HG03469 (cell line): Measurements from ENCODE around the gene HLCS.
"Not testable (repeated sequence)": the region's sequence is repeated elsewhere in the genome, so short reads cannot be mapped to it uniquely, and the experiment has no call there.

Experiments
- ATAC-seq: cut with Tn5 transposase; IDR thresholded peaks from one replicate; pipeline ENCODE4 v1.9.1; 2021; ENCODE audit warnings: mild to moderate bottlenecking, moderate library complexity, moderate number of reproducible peaks; ENCODE audit not compliant: unreplicated experiment

HLCS gene

DNA sequence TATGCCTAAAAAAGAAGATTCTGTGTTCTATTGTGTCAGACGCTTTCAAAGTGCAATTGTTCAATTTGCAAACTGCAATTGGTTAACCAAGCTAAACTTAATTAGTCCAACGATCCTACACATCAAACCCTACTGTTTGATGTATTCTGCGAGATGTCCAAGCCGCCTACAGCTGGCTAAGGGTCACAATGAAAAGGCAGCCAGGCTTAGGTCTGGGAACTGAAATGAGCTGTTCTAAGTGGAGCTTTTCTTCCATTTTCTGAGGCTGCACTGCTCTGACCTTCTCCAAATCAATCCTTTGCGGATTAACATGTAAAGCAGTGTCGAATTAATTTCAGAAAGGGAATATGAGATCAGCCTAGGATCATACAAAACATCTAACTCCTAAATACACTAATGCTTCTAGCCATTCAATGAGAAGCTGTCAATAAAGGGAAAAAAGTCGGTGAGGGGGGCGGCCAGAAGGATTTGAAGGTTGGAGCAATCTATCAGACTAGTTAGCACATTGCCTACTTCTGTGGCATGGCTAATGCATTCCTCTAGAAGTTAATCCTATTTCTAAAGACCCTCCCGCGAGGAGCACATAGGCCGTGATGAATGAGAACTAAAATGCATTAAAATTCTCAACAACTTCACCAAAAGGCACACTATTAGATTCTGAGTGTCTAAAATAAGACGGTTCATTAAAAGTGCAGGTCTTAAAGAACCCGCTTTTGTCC, 148.6 kb downstream of the HLCS start:
- no peak for ATAC-seq

DNA sequence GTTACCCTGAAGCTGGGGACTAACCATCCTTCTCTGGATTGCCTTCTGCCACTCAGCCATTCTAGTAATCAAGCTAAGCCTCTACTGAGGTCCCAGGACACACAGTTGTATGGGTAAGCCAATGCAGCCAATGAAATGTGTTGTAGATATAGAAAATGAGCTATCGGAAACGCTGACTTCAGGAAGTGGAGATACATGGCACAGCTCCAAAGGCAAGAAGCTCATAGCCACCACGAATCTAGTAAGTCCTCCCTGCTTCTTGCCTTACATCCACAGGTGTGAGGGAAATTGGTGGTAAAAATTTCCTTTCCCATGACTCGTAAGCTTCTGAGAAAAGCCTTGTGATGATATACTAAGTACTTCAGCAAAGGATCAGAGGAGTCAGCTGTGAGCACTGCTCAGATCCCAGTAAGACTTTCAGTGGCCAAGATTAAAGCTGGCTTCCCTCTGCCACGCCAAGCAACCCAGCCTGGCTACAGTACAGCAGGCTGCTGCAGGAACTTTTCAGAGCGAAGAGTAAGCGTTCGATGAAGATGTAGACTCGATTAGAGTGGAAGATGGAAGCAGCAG, 149.8 kb downstream of the HLCS start:
- no peak for ATAC-seq

DNA sequence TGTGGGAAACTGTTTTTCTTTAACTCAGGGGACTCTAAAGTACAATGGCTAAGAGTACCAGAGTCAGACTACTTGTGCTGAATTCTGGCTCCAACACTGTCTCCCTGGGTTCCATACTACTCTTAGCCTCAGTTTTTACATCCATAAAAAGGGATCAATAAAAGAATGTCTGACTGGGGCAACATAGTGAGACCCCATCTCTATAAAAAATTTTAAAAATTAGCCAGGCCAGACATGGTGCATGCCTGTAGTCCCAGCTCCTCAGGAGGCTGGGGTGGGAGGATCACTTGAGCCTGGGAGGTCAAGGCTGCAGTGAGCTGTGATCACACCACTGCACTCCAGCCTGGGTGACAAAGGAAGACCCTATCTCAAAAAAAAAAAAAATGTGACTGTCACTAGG, 150.4 kb downstream of the HLCS start:
- not testable (repeated sequence) for ATAC-seq

DNA sequence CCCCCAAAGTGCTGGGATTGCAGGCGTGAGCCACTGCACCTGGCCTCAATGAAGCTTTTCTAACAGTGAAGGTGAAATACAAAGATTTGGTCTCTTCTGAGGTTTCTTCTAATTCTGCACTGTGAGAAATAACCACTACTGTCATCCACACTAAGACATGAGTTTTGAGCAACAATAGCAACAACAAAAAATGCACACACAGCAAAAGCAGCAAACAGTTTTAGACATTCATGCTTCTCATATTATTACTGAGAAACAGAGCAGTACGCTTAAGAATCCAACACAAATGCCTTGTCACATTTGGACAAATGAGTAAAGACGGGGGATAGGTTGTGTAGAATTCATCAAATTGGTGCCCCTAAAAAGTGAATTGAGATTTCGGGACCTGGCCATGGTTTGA, 151.2 kb downstream of the HLCS start:
- ATAC-seq: no peak

DNA sequence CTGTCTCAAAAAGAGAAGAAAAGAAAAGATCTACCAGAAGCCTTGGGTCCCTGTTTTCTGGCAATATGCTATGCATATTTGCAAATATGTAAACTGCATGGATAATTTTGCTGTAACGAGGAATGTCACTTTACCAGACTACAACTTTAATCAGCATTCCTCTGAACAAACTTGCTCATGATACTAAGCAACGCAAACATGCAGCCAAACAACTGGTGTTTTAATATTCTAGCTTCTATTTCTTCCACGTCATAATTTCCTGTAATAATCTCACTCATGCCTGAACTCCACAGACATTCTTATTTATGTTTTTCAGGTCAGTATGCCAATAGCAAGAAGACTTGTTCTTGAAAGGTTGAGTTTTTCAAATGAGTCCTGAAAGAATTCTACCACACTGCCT, 153.4 kb downstream of the HLCS start:
- ATAC-seq: no peak

DNA sequence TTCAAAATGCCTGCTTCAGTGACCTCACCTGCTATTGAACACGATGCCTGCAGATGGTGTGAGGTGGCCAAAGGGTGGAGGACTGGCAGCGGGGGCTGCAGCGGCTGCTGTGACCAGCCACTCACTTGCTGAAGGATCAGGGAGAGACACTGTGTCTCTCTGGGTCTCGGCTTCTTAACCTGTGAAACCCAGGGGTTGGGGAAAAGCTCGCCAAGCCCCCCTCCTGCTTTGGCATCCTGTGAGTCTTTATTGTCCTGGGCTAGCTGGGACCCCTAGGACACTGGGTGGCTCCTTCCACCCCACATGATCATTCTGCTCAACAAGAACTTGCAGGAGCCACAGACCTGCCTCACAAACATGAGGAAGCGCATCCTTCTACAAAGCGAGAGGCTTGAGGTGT, 154.7 kb downstream of the HLCS start:
- ATAC-seq: no peak

DNA sequence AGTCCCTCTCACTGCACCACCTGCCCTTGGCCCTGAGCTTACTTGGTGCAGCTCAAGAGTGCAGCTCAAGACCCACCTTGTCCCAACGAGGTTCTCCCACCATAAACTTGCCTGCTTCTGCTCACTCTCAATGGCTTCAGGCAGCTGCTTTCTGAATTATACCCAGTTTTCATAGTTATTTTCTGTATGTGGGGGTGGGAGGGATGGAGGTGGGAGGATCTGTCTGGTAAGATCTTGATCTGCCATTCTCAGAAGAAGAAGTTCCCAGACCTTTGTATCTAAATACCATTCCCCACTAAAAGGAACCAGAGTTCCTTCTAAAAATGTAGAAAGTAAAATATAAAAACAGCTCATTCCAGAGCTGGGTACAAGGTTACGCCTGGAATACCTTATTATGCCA, 156.0 kb downstream of the HLCS start:
- no peak for ATAC-seq

DNA sequence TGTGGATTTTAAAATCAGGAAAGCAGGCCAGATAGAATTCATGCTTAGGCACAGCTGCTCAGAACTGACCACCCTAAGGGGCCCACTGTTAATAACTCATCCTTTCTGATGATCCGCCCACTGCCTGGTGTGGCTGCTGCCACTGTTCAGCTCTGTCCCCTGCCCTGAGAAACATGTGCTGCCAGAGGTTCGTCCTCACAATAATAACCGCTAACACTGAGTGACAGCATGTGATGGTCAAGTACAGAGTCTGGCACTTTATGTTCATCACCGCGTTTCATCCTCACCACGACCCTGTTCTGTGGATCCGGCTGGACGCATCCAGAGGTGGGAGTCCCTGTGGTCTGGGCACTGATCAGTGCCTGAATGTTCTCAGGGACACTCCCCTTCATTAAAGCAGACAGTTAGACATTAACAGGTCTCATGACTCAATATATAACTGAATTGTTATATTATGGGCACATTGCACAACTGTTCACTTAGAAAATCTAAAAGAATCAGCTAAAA, 159.0 kb downstream of the HLCS start:
- no peak for ATAC-seq

DNA sequence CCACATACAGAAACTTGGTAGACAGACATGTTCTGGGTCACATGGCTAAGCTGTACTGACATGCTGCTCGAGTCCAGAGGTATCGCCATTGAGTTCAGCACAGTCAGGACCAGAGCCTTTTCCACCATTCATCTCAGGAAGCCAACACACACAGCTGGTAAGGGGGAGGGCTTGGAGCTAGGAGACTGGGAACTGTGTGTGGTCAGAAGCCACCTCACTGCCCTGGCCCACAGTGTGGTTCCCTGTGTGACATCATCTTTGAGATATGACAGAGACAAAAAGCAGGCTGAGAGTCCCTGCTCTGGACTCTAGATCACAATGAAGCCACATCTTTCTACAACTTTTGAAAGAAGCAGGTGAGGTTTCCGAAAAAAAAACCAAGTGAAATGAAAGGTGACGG, 160.4 kb downstream of the HLCS start:
- ATAC-seq: no peak

DNA sequence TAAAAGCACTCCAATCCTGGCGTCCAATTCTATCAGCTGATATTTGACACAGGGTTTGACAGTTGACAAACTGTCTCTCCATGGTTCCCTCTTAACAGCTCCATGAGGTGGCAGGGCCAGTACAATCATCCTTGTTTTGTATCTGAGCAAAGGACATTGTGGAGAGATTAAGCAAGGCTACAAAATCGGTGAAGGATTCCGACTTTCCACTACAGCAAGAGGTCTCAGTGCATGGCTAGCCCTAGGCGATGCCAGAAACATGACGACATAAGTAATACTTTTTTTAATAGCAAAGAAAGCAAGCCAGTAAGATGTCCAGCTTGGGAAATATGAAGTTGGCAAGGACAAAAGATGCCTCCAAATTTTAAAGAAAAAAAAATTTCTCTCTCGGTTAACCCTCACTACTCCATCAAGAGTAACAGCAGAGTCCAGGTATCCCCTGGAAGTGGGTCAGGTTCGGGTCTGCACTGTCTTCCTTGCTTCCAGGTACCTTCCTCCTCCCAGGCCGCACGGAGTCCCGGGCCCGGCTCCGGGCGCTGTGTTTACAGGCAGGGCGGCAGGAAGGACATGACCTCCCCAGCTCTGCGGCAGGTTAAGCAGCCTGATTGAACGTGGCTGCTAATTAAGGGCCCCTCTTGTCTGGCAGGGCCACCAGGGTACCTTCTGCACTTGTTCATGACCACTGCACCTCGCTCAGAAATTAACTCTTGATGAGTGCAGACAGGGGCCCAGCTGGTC, 161.4 kb downstream of the HLCS start:
- ATAC-seq: no peak

DNA sequence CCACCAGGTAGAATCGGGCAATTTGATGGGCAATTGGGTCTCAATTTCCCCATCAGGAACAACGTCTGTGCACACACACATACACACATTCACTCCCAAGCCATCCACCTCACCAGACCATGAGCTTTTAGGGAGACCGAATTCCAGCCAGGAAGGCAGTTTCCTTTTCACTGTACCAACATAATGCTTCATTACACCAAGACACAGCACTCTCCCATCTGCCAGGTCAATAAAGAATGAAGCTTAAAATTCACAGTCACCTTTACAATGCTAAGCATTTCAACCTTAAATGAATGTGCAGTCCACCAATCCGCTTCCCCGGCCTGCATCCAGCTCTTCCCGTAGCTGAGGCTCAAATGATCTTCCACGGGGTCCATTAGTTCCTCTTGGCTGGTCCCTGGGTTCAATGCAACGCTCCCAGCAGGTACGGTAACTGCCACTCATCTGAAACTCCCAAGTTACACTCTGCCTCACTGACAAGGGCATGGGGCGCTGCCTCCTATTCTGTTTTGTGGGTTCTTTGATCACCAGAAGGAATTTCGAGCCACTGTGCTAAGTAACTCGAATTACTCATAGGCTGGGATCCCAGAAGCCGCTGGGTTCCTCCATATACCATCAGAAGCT, 162.5 kb downstream of the HLCS start:
- ATAC-seq: no peak

DNA sequence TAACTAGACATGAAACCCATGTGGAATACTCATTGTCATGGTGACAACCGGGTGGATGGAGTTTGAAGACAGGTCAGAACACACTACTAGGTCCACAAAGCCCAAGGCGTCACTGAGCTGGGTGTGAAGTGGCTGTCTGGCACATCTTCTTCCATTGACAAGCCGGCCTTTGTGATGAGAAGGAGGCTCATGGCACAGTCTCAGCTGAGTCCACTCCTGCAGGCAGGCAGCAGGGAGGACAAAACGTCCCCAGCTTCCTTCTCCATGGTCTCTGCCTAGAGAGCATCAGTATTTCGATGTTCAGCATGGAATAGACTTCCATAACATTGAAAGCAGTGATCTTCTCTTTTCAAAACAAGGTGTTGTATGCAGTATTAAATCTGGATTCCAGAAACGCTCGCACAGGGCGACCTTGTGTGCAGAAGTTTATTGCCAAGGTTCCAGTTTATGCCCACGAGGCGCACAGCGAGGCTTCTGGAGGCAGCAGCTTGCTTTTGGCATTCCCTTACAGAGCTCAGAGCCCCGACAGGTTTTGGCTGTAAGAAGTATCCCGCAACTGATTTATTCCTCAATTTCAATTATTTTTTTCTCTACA, 163.3 kb downstream of the HLCS start:
- ATAC-seq: no peak

DNA sequence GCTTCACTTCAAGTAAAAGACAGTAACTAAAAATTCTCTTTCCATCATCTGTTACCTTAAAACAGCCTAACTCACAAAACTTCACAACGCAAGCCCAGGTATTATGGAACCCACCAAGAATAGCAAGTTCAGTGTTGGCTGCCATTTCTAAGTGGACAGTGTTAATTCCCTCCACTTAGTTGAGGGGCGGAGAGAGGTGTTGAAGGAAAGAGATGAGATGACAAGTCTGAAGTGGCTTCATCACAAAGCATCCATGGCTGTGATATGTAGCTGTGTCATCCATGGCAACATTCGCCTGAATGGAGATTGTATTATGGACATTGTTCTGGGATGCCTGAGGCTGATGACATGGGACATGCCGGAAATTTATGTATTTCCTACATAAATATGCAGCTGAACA, 165.7 kb downstream of the HLCS start:
- no peak for ATAC-seq

DNA sequence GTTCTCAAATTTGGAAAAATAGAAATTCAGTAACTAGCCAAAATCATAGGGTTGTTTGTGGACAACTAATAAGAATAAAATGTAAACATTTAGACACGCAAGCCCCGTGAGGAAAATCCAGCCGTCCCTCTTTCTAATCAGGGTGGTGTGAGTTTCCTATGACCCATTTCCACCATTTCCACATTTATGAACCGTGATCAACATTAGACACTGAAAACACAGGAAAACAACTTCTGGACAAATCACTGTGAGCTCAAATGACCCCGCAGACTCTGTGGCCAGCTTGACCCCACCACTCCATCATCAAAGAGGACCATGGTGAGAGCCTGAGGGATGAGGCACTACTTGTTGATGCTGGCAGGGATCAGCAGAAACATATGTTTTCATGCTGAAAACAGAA, 166.6 kb downstream of the HLCS start:
- no peak for ATAC-seq

DNA sequence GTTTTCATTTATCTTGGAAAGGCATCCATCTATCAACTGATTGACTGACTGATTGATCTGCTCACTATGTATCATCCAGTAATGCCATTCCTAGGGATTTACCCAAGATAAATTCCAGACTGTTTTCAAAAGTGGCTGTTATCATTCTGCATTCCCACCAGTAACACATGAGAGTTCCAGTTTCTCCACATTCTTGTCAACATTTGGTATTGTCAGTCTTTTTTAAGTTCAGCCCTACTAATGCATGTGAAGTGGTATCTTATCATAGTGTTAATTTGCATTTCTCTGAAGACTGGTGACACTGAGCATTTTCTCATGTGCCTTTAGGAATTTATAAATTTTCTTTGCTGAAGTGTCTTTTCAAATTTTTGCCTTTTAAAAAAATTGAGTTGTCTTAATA, 168.0 kb downstream of the HLCS start:
- no peak for ATAC-seq

DNA sequence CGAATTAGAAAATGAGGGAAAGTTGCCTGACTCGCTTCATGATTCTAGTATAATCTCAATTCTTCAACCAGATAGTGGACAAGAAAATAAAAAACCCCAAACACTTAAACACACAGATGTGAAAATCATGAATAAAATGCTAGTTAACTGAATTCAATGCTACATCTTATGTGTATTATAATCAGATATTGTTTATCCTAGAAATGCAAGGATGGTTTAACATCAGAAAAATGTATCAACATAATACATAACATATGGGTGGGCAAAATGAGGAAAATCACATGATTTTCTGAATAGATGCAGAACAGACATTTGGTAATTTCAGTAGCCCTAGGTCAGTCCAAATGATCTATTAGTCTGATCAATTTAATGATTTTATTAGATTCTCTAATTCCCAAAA, 170.4 kb downstream of the HLCS start:
- ATAC-seq: no peak

DNA sequence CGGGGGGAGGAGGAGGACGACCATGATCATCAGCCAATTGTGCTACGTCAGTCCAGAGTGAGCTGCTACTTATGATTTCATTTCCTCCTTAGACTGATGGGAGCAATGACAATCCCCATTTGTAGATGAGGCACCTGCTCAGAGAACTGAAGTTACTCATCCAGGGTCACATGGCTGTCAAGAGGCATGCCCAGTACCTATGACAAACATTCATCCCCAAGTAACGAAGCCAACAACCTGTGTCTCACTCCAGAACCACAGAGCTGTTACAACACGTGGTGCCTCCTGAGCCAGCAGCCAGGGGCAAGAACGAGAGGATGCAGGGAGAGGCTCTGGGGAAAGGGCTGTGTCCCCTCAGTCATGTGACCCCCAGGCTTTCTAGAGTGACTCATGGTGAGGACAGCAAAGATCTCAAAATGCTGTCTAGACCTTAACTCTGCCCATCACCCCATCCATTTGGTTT, 173.9 kb downstream of the HLCS start:
- ATAC-seq: no peak

DNA sequence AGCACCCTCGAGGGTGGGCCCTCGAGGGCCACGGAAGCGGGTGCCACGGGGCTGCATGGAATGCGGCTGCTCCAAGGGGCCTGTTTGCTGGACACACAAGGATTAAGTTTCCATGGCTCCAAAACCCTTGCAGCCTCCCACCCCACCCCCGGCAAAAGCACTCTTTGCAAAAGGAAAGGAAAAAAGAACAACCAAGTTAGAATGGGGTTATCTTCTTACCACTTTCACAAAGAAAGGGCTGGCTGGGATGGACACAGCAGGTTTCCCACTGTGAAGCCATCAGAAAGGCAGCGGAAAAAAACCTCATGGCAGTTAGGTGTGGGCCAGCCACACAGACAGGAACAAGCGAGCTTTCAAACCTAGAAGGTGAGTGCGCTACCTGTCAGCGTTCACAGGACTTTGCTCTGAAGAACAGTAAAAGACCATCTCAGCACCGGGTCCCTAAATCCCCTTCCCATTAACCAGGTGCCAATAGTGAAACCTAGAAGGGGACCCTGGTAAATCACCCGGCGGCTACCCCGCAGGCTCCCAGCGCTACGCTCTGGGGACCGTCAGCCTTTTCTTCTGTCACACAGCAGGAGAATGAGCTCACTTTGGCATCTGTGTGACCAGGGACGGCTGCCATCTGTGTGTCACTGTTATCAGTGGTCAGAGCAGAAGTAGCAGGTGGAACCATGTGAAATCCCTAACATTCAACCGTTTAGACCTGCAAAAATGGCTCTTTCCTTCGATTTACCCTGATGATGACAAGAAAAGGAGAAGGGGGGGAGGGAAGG, 174.6 kb downstream of the HLCS start:
- ATAC-seq: no peak

DNA sequence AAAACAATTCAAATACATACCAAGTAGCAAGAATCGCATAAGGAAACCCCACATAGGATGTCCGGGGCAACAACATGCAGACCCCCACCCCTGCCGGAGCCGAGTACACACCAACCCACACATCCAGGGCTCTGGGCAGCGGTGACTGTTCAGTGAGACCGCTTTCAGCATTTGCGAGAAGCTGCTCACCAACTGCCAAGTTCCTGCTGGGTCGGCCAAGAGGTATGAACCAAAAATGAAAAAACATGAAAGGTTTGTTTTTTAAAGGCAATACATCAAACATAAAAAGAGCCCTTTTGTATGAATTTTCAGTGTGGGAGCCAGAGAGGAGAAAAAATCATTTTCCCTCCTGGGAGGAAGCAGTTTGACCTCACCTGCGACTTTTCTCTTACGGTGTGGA, 175.3 kb downstream of the HLCS start:
- no peak for ATAC-seq

DNA sequence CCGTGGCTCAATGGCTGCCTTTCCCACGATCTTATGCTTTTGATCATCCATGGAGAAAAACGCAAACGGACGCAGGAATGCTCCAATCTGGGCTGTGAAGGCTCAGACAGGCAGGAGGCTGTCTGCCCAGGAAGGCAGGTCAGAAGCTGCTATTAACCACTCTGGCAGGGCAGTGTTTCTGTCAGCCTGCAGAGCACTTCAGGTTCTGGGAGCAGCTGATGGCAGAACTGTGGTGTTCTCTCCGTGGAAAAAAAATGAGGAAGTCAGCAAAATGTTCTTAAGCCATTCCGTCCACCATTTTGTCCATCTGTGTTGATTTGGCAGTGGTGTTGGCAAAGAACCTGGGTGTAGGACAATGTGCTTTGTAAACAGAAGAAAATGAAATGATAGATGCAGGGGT, 175.9 kb downstream of the HLCS start:
- no peak for ATAC-seq
